ENCODE measurements around the gene EID3. TPM values are rescaled to one million over a fixed set of nuclear protein-coding genes. Genes with fewer than 3 reads are reported as not detected.

Gene EID3
- total and polyA plus RNA-seq, 9 of the 15 experiments (the other 6 are each of a cell fraction or from before 2014, with no cell fraction given): 0.07 to 3.5 (median 0.42) TPM

- TF ChIP-seq MGA (IDR thresholded peaks at IDR 0.05) (peak; percentile 94), SMAD4 (CRISPR knock-in tag; conservative IDR thresholded peaks at IDR 0.05) (peak; percentile 34; the same call in 1 of the 2 replicates), MEF2A (IDR thresholded peaks at IDR 0.05; ENCODE audit: control insufficient read depth, low read depth, low read length) (0 out of 2 replicates have a peak, but pooled peaks have one; percentile 41), SP2 (IDR thresholded peaks at IDR 0.05; ENCODE audit: extremely low read depth, low read depth, low read length, poor library complexity, severe bottlenecking) (no peak), ZNF174 (CRISPR knock-in tag; IDR thresholded peaks at IDR 0.05) (no peak), E2F1 (CRISPR knock-in tag; IDR thresholded peaks at IDR 0.05) (peak; percentile 93), KHSRP (IDR thresholded peaks at IDR 0.05) (no peak), PBX2 (CRISPR knock-in tag; IDR thresholded peaks at IDR 0.05; ENCODE audit: low read depth) (no peak), PBX2 (tag; conservative IDR thresholded peaks at IDR 0.05; ENCODE audit: low read depth) (no peak), JUNB (CRISPR knock-in tag; conservative IDR thresholded peaks at IDR 0.05) (no peak), GTF2B (IDR thresholded peaks at IDR 0.05; ENCODE audit: extremely low read depth, insufficient read length) (no peak)
Measured at GRCh38 chr12:104288635-104289274, 14.8 kb upstream of the EID3 start (continued).
